Measurements from ENCODE around the gene NUDT21.
"Not testable (repeated sequence)": the region's sequence is repeated elsewhere in the genome, so short reads cannot be mapped to it uniquely, and the experiment has no call there.

The NUDT21 gene

DNA sequence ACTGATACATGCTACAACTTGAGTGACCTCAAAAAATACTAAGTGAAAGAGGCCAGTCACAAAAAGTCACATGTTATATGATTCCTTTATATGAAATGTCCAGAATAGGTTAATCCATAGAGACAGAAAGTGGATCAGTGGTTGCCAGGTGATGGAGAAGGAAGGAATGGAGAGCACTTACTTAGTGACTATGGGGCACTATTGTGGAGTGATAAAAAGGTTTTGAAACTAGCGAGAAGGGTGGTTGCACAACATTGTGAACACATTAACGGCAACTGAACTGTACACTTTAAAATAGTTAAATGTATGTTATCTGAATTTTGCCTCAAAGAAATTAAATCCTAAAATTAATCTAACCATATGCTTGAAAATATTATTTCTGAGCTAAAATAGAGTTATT, 51.6 kb downstream of the NUDT21 start:
- H3K4me1 ChIP-seq (ENCODE audit: control insufficient read depth, low read length) = no peaks in the 10 kb centered on the region
- no peaks in the 10 kb centered on the region for H3K27me3 ChIP-seq (ENCODE audit: control insufficient read depth, low read length)
- peaks cover 55% of the 10 kb centered on the region for H3K79me2 ChIP-seq (ENCODE audit: control insufficient read depth, low read length)
- 0 out of 2 replicates have a peak, but pooled peaks cover 4% of the 10 kb centered on the region for H4K20me1 ChIP-seq (ENCODE audit: control insufficient read depth, insufficient read depth, low read depth, low read length)
- no peaks in the 10 kb centered on the region for H3K9me2 ChIP-seq (replicated peaks; ENCODE audit: control insufficient read depth, low read length)
- no peak overlapping the region for H3K4me2 ChIP-seq (ENCODE audit: low read length)
- no peak overlapping the region for H3K27ac ChIP-seq (ENCODE audit: low read depth, low read length)
- H3K9me3 ChIP-seq (ENCODE audit: control insufficient read depth, insufficient read depth, low read length) = no peaks in the 10 kb centered on the region
- peaks cover 8% of the 10 kb centered on the region for H3F3A ChIP-seq (ENCODE audit: control insufficient read depth, insufficient read depth)
- H3K4me3 ChIP-seq (ENCODE audit: low read length) = no peak overlapping the region
- no peak for TF ChIP-seq EZH2phosphoT487 (IDR thresholded peaks at IDR 0.05; ENCODE audit: borderline replicate concordance, low read length)
- TF ChIP-seq, protein P1, sequence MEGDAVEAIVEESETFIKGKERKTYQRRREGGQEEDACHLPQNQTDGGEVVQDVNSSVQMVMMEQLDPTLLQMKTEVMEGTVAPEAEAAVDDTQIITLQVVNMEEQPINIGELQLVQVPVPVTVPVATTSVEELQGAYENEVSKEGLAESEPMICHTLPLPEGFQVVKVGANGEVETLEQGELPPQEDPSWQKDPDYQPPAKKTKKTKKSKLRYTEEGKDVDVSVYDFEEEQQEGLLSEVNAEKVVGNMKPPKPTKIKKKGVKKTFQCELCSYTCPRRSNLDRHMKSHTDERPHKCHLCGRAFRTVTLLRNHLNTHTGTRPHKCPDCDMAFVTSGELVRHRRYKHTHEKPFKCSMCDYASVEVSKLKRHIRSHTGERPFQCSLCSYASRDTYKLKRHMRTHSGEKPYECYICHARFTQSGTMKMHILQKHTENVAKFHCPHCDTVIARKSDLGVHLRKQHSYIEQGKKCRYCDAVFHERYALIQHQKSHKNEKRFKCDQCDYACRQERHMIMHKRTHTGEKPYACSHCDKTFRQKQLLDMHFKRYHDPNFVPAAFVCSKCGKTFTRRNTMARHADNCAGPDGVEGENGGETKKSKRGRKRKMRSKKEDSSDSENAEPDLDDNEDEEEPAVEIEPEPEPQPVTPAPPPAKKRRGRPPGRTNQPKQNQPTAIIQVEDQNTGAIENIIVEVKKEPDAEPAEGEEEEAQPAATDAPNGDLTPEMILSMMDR (IDR thresholded peaks at IDR 0.05; ENCODE audit: low read depth, low read length, poor library complexity, severe bottlenecking) = no peak
- peaks cover 63% of the 10 kb centered on the region for H3K36me3 ChIP-seq (ENCODE audit: control insufficient read depth, low read length)

- H3K4me2 ChIP-seq (ENCODE audit: low read length) = no peak overlapping the region
- H3F3A ChIP-seq (ENCODE audit: control insufficient read depth, insufficient read depth) = peaks cover 8% of the 10 kb centered on the region
- no peaks in the 10 kb centered on the region for H4K20me1 ChIP-seq (ENCODE audit: control insufficient read depth, insufficient read depth, low read depth, low read length)
- no peaks in the 10 kb centered on the region for H3K4me1 ChIP-seq (ENCODE audit: control insufficient read depth, low read length)
- H3K9me3 ChIP-seq (ENCODE audit: control insufficient read depth, insufficient read depth, low read length) = no peaks in the 10 kb centered on the region
- H3K36me3 ChIP-seq (ENCODE audit: control insufficient read depth, low read length) = peaks cover 59% of the 10 kb centered on the region
- H3K4me3 ChIP-seq (ENCODE audit: low read length) = no peak overlapping the region
- H3K27ac ChIP-seq (ENCODE audit: low read depth, low read length) = no peak overlapping the region
- H3K27me3 ChIP-seq (ENCODE audit: control insufficient read depth, low read length) = no peaks in the 10 kb centered on the region
- no peaks in the 10 kb centered on the region for H3K9me2 ChIP-seq (replicated peaks; ENCODE audit: control insufficient read depth, low read length)
- peaks cover 52% of the 10 kb centered on the region for H3K79me2 ChIP-seq (ENCODE audit: control insufficient read depth, low read length)
- TF ChIP-seq EZH2phosphoT487 (IDR thresholded peaks at IDR 0.05; ENCODE audit: borderline replicate concordance, low read length) = no peak
- TF ChIP-seq, protein P1 (IDR thresholded peaks at IDR 0.05; ENCODE audit: low read depth, low read length, poor library complexity, severe bottlenecking) = no peak
These were observed 52.1 kb downstream of the NUDT21 start for GRCh38 chr16:56399047-56399446.

- Histone ChIP-seq H3K79me2 (ENCODE audit: control insufficient read depth, low read length) (peaks cover 43% of the 10 kb centered on the region), H3K36me3 (ENCODE audit: control insufficient read depth, low read length) (peaks cover 39% of the 10 kb centered on the region)
- not testable (repeated sequence) for H3K27me3 ChIP-seq (ENCODE audit: control insufficient read depth, low read length); H3K9me3 ChIP-seq (ENCODE audit: control insufficient read depth, insufficient read depth, low read length); H3F3A ChIP-seq (ENCODE audit: control insufficient read depth, insufficient read depth); H3K4me2 ChIP-seq (ENCODE audit: low read length); H3K4me3 ChIP-seq (ENCODE audit: low read length); H3K27ac ChIP-seq (ENCODE audit: low read depth, low read length); H4K20me1 ChIP-seq (ENCODE audit: control insufficient read depth, insufficient read depth, low read depth, low read length); H3K9me2 ChIP-seq (replicated peaks; ENCODE audit: control insufficient read depth, low read length); H3K4me1 ChIP-seq (ENCODE audit: control insufficient read depth, low read length)
These were observed 54.4 kb downstream of the NUDT21 start for GRCh38 chr16:56396724-56397123.

DNA sequence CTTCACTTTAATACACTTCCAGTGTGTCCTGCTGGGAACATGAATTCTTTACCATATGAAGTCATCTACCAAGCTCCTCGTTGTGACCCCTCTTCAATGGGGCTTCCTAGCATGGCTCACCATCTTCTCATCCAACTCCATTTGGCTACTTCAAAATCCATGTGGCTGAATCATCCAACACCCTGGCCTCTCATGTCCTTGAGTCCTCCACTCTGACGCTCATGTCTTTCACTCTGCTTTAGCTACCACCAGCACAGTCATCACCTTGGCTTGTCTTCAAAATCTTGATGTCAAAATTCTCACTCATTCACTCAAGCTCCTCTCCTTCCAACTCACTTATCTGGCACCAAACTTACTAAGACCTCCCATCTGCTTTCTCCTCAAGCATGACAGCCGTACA, 61.6 kb downstream of the NUDT21 start:
- no peak overlapping the region for H3K27ac ChIP-seq (ENCODE audit: low read depth, low read length)
- H3F3A ChIP-seq (ENCODE audit: control insufficient read depth, insufficient read depth) = no peaks in the 10 kb centered on the region
- TF ChIP-seq, protein P1 (IDR thresholded peaks at IDR 0.05; ENCODE audit: low read depth, low read length, poor library complexity, severe bottlenecking) = no peak
- TF ChIP-seq EZH2phosphoT487 (IDR thresholded peaks at IDR 0.05; ENCODE audit: borderline replicate concordance, low read length) = no peak
- H3K9me3 ChIP-seq (ENCODE audit: control insufficient read depth, insufficient read depth, low read length) = no peaks in the 10 kb centered on the region
- peaks cover 23% of the 10 kb centered on the region for H3K79me2 ChIP-seq (ENCODE audit: control insufficient read depth, low read length)
- no peaks in the 10 kb centered on the region for H3K27me3 ChIP-seq (ENCODE audit: control insufficient read depth, low read length)
- no peaks in the 10 kb centered on the region for H3K9me2 ChIP-seq (replicated peaks; ENCODE audit: control insufficient read depth, low read length)
- H3K36me3 ChIP-seq (ENCODE audit: control insufficient read depth, low read length) = peaks cover 67% of the 10 kb centered on the region
- no peaks in the 10 kb centered on the region for H4K20me1 ChIP-seq (ENCODE audit: control insufficient read depth, insufficient read depth, low read depth, low read length)
- no peaks in the 10 kb centered on the region for H3K4me1 ChIP-seq (ENCODE audit: control insufficient read depth, low read length)
- no peak overlapping the region for H3K4me3 ChIP-seq (ENCODE audit: low read length)
- no peak overlapping the region for H3K4me2 ChIP-seq (ENCODE audit: low read length)

Data from DOHH2 (cell line).